ENCODE data around the gene EHD1.

Gene EHD1

GRCh38 chr11:64864135-64864472, 14.3 kb downstream of the EHD1 start:
- DNase-seq (ENCODE audit: low read depth), result no peak
- H3K4me3 ChIP-seq (ENCODE audit: low read length), result peak overlapping the region; percentile 22; the same call in 1 of the 2 replicates
- no peak for TF ChIP-seq CTCF (conservative IDR thresholded peaks at IDR 0.05; ENCODE audit: low read length)

- peak; percentile 36 for DNase-seq (ENCODE audit: low read depth)
- TF ChIP-seq CTCF (conservative IDR thresholded peaks at IDR 0.05; ENCODE audit: low read length), result no peak
- no peak overlapping the region for H3K4me3 ChIP-seq (ENCODE audit: low read length)
Observed at GRCh38 chr11:64863391-64864060, 14.9 kb downstream of the EHD1 start.

- no peak for TF ChIP-seq CTCF (conservative IDR thresholded peaks at IDR 0.05; ENCODE audit: low read length)
- no peak overlapping the region for H3K4me3 ChIP-seq (ENCODE audit: low read length)
- DNase-seq (ENCODE audit: low read depth), result peak; percentile 23
Observed at GRCh38 chr11:64862987-64863390, 15.4 kb downstream of the EHD1 start.

DNA sequence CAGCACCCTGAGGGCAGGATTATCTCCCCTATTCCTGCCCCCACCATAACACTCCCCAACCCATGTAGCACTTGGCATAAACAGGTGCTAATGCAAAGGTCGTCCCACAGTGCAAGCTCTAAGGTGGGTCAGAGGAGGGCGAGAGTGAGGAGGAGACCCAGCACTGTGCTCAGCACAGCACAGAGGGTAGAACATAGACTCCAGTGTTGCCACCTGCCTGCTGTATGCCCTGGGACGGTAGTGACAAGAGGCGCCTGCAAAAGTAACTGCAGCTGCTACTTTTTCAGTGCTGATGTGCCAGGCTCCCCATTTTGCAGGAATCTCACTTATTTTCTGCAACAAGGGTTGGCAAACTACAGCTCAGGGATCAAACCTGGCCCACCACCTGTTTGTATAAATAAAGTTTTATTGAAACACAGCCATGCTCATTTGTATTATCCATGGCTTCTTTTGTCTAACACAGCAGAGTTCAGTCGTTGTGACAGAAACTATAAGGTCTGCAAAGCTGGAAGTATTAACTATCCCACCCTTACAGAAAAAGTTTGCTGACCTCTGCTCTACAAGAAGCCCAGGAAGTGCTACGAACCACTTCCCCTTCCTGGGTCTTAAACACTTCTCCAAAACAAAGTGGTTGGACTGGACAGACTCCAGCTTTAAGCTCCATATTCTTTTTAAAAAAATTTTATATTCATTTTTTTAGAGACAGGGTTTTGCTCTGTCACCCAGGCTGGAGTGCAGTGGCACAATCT, 17.0 kb downstream of the EHD1 start:
- no peak for DNase-seq (ENCODE audit: low read depth)
- no peak overlapping the region for H3K4me3 ChIP-seq (ENCODE audit: low read length)
- no peak for TF ChIP-seq CTCF (conservative IDR thresholded peaks at IDR 0.05; ENCODE audit: low read length)

DNA sequence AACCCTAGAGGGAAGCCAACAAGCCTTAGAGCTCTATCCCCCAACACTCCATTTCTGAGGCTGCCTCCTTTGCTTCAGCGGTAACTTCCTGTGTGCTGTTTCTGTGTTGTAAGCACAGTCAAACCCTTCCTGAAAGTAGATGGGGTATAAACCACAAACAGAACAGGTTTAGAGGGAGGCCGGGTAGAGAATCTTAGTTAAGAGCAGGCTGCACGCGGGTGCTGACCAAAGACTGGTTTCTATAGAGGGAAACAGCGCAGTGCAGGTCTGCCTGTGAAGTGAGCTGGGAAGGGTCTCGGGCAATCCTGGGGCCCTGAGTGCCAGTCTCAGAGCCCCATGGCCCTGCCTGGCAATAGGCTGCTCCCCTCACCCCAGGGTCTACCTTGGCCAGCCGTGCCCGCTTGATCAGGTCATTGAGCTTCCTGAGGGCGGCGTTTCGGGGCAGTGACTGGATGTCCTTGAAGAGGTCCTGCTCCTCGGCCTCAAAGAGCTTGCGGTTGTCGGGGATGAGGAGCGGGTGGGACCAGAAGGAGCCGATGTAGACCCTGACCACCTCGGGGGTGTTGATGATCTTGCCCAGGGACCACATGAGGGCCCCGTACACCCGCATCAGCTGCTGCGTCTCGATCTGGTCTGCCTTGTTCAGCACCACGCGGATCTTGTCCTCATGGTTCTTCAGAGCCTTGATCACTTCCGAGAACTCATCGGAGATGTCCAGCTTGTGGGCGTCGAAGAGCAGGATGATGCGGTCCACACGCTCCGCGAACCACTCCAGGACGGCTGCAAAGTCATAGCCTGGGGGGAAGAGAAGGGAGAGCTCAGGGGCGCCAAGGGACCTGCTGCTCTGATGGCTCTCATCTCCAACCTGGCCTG, 18.6 kb downstream of the EHD1 start:
- no peak for DNase-seq (ENCODE audit: low read depth)
- TF ChIP-seq CTCF (conservative IDR thresholded peaks at IDR 0.05; ENCODE audit: low read length), result no peak
- H3K4me3 ChIP-seq (ENCODE audit: low read length), result no peak overlapping the region

DNA sequence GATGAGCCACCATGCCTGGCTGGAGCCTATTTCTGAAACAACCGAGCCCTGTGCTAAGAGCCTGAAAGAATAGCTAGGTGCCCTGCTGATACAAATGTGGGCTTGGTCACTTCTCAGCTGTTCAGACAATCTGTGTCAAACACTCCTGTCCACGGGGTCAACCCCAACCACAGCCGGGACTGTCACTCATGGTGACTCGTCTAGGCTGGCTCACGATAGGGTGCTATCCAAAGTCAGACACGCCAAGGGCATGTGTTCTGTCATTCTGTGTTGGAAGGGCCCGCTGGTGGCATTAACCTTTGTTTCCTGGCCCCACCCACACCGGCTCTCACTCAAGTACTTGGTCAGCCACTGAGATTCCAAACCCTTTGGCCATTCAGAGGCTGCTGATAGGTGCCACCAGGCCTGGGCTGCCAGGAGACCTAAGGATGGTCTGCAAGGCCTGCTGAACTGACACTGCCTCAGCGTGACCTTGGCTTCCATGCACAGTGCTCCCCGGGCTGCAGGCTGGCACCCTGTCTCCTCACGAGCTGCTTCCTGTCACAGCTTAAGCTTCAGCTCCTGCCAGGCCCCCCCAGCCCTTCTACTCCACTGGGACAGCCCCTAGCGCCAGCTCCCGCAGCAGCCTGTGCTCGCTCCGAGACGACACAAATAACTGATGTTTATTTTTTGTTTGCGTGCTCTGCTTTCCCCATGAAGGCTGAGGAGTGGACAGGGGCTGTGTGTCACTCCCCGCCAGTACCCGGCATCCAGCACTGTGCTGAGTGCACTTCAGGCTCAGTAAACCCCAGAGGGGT, 19.8 kb downstream of the EHD1 start:
- no peak overlapping the region for H3K4me3 ChIP-seq (ENCODE audit: low read length)
- no peak for DNase-seq (ENCODE audit: low read depth)
- no peak for TF ChIP-seq CTCF (conservative IDR thresholded peaks at IDR 0.05; ENCODE audit: low read length)

Data from AG10803 (cell line).